KOPT-K1 (cell line): ENCODE measurements around the gene NDEL1.

Experiments used
- H3K27ac ChIP-seq: fragments of 200-600 bp; sonication (generic); 2 replicates; pipeline ENCODE4 v1.5.1; 2016; ENCODE audit warnings: antibody characterized with exemption, mild to moderate bottlenecking, low read depth, low read length; ENCODE audit not compliant: poor library complexity, severe bottlenecking
- H3K36me3 ChIP-seq: fragments of 200-600 bp; sonication (generic); 2 replicates; pipeline ENCODE4 v1.5.1; 2017; ENCODE audit warnings: antibody characterized with exemption, mild to moderate bottlenecking, low read length, moderate library complexity; ENCODE audit not compliant: insufficient read depth
- H3K9me3 ChIP-seq: fragments of 200-600 bp; sonication (generic); 2 replicates; pipeline ENCODE4 v1.5.1; 2017; ENCODE audit warnings: antibody characterized with exemption, low read length, mild to moderate bottlenecking; ENCODE audit not compliant: insufficient read depth, poor library complexity, severe bottlenecking

NDEL1 gene

GRCh38 chr17:8406174-8406573, 29.5 kb upstream of the NDEL1 start:
- Histone ChIP-seq H3K9me3 (no peaks in the 10 kb centered on the region), H3K36me3 (no peaks in the 10 kb centered on the region), H3K27ac (no peak overlapping the region)

- Histone ChIP-seq H3K27ac (no peak overlapping the region), H3K36me3 (no peaks in the 10 kb centered on the region)
Observed at GRCh38 chr17:8408371-8408770, 27.3 kb upstream of the NDEL1 start.

GRCh38 chr17:8409966-8410882, 25.5 kb upstream of the NDEL1 start:
- no peaks in the 10 kb centered on the region for H3K36me3 ChIP-seq
- no peak overlapping the region for H3K27ac ChIP-seq
- H3K9me3 ChIP-seq, result no peaks in the 10 kb centered on the region

More at GRCh38 chr17:8408371-8408770, 27.3 kb upstream of the NDEL1 start:
- no peaks in the 10 kb centered on the region for H3K9me3 ChIP-seq

- Histone ChIP-seq H3K36me3 (no peaks in the 10 kb centered on the region), H3K27ac (no peak overlapping the region), H3K9me3 (no peaks in the 10 kb centered on the region)
Observed at GRCh38 chr17:8410883-8411238, 24.8 kb upstream of the NDEL1 start.

- no peaks in the 10 kb centered on the region for H3K36me3 ChIP-seq
- H3K9me3 ChIP-seq, result no peaks in the 10 kb centered on the region
- H3K27ac ChIP-seq, result no peak overlapping the region
Observed at GRCh38 chr17:8412089-8412488, 23.6 kb upstream of the NDEL1 start.

- no peaks in the 10 kb centered on the region for H3K9me3 ChIP-seq
- no peaks in the 10 kb centered on the region for H3K36me3 ChIP-seq
- no peak overlapping the region for H3K27ac ChIP-seq
Observed at GRCh38 chr17:8413328-8413727, 22.4 kb upstream of the NDEL1 start.

GRCh38 chr17:8413938-8414337, 21.7 kb upstream of the NDEL1 start:
- no peaks in the 10 kb centered on the region for H3K36me3 ChIP-seq
- H3K9me3 ChIP-seq, result no peaks in the 10 kb centered on the region
- no peak overlapping the region for H3K27ac ChIP-seq

- H3K36me3 ChIP-seq, result no peaks in the 10 kb centered on the region
- H3K27ac ChIP-seq, result no peak overlapping the region
- no peaks in the 10 kb centered on the region for H3K9me3 ChIP-seq
Observed at GRCh38 chr17:8417806-8418205, 17.9 kb upstream of the NDEL1 start.

- no peak overlapping the region for H3K27ac ChIP-seq
- no peaks in the 10 kb centered on the region for H3K9me3 ChIP-seq
- H3K36me3 ChIP-seq, result no peaks in the 10 kb centered on the region
Observed at GRCh38 chr17:8418471-8418870, 17.2 kb upstream of the NDEL1 start.

GRCh38 chr17:8419305-8419704, 16.4 kb upstream of the NDEL1 start:
- Histone ChIP-seq H3K9me3 (no peaks in the 10 kb centered on the region), H3K36me3 (no peaks in the 10 kb centered on the region), H3K27ac (no peak overlapping the region)

GRCh38 chr17:8420041-8420934, 15.4 kb upstream of the NDEL1 start:
- Histone ChIP-seq H3K9me3 (no peaks in the 10 kb centered on the region), H3K36me3 (no peaks in the 10 kb centered on the region), H3K27ac (no peak overlapping the region)

- H3K27ac ChIP-seq, result no peak overlapping the region
- H3K9me3 ChIP-seq, result no peaks in the 10 kb centered on the region
- H3K36me3 ChIP-seq, result no peaks in the 10 kb centered on the region
Observed at GRCh38 chr17:8421571-8421970, 14.1 kb upstream of the NDEL1 start.

- no peak overlapping the region for H3K27ac ChIP-seq
- no peaks in the 10 kb centered on the region for H3K9me3 ChIP-seq
- H3K36me3 ChIP-seq, result no peaks in the 10 kb centered on the region
Observed at GRCh38 chr17:8426094-8426720, 9.5 kb upstream of the NDEL1 start.

- Histone ChIP-seq H3K9me3 (no peaks in the 10 kb centered on the region), H3K36me3 (no peaks in the 10 kb centered on the region), H3K27ac (no peak overlapping the region)
Observed at GRCh38 chr17:8426802-8427201, 8.9 kb upstream of the NDEL1 start.

- Histone ChIP-seq H3K9me3 (no peaks in the 10 kb centered on the region), H3K27ac (no peak overlapping the region), H3K36me3 (no peaks in the 10 kb centered on the region)
Observed at GRCh38 chr17:8430966-8431365, 4.7 kb upstream of the NDEL1 start.
